Measurements from ENCODE around the gene MSRB1.

Gene MSRB1, protein sequence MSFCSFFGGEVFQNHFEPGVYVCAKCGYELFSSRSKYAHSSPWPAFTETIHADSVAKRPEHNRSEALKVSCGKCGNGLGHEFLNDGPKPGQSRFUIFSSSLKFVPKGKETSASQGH

DNA sequence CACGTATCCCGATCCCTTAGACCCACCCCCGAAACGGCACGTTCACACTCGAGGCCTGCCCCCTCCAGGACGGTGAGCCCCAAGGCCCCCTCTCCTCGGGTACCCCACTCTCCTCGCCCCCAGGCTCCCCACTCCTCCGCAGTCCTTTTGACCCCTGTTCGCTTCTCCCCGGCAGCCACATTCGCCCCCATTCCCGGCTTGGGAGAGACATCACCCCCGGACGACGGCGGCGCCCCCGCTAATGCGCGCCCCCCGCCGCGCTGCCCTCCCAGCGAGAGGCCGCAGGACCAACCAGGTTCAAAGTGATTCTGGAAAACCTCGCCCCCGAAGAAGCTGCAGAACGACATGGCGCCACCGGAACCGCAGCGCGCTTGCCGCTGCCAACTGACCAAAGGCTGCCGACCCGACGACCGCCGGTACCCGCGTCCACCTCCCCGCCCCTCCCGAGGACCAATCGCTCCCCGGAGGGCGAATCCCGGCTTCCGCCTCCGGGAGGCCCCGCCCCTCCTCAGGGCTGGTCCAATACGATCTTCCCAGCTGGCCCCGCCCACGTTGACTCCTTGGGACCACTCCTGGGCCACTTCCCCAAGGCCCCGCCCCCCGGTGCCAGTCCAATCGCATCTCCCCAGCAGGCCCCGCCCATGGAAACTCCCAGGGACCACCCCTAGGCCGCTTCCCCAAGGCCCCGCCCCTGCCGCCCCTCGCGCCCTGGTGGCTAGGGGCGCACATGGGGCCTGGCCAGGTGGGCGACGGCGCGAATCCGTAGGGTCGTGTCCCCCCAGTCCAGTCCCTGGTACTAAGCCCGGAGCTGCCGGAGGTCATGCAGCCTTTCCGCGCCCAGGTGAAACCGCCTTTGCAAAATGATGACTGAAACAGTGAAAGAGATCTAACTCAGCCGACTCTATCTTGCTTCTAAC, at the start of gene MSRB1:
TSS of gene MSRB1 (minus strand) at position 390 of the 917 bp plus-strand sequence. CDS start at position 347, 43 bp downstream.
- peak; percentile 99 for DNase-seq

DNA sequence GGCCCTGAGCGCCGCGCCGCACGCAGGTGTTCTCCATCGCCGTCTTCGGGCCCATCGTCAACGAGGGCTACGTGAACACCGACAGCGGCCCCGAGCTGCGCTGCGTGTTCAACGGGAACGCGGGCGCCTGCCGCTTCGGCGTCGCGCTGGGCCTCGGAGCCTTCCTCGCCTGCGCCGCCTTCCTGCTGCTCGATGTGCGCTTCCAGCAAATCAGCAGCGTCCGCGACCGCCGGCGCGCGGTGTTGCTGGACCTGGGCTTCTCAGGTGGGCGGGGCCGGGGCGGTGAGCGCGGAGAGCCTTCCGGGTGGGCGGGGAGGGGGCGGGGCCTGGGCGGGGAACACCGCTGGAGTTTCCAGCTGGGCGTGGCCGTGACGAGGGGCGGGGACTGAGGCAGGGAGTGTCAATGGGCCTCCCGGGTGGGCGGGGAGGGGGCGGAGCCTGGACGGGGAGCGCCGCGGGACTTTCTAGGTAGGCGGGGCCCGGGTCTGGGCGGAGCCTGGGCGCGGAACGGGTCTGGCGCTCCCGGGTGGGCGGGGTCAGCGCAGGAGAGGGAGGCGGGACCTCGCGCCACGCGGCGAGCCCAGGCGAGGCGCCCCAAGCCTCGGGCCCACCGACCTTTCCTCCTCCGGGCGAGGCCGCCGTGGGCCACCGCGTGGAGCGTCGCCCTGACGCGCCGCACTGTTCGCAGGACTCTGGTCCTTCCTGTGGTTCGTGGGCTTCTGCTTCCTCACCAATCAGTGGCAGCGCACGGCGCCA, 49.1 kb upstream of the MSRB1 start:
- peak; percentile 97 for DNase-seq

DNA sequence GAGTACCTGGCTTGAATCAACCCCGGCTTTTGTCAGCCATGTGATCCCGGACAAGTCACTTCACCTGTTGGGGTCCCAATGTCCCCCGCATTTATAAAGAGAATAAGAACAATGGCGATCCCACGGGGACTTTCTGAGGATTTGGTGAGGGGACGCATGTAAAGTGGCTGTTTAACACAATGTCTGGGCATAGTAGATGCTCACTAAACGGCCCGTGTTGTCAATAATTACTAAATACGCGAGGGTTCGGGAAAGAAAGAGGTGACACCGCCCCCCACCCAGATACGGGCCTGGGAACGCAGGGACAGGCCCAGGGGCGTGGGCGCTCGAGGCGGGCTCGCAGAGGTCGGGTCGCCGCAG, 48.6 kb upstream of the MSRB1 start:
- no peak for DNase-seq

DNA sequence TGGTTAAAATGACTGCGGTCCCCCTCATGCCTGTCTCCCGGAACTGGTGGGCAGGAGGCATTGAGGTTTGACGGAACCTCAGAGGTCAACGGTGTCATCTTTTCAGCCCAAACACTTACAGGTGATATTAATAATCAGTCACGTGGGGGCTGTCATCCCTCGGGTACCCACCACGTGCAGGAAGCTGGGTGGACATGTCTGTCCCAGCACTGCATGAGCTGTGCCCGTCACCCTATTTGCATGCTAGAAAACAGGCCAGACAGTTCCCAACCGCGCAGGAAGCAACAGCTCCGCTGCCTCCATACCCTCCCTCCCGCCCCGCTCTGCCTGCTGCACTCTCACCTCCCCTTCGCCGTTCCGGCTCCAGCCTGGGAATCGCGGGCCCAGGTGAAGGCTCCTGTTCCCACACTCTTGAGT, 48.1 kb upstream of the MSRB1 start:
- peak; percentile 33 for DNase-seq

DNA sequence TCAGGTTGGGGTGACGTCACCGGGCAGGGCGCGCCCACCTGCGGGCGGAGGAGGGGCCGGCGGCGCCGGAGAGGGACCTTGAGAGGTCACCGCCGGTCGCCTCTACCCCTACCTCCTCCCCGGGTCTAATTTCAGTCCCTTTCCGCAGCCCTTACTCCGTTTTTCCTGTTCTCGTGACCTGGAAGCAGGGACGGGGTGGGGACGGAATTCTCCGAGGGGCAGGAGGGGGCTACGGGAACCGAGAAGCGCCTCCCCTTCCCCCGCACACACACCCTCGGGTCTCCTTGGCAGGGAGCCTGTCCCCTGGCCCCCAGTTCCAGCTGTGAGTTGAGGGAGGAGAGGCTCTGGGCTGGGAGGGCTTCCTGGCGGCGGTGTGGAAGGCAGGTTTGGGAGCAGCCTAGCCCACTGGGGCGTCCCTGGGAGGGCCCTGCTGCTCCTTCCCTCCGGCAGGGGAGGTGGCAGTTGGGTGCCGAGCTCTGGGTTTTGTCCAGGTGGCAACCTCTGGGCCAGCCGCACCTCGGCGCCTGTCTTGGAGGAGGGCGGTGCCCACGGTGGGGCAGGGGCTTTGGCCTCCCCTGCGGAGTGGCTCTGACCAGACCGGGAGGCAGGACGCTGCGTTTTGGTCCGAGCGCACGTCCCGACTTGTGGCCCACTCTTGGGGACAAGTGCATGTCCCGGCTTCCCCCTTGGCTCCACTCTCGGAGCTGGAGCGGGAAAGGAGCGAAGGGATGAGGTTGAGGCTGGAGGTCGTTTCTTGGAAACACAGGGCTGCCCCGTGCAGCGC, 47.5 kb upstream of the MSRB1 start:
- peak; percentile 24 for DNase-seq

DNA sequence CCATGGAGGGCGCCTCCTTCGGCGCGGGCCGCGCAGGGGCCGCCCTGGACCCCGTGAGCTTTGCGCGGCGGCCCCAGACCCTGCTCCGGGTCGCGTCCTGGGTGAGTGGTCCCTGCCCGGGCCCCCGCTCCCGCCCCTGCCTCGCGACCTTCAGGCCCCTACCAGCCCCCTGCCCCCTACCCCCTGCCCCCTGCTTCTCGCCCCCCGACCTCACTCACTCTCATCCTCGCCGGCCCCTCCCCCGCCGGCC, 47.0 kb upstream of the MSRB1 start:
- no peak for DNase-seq

DNA sequence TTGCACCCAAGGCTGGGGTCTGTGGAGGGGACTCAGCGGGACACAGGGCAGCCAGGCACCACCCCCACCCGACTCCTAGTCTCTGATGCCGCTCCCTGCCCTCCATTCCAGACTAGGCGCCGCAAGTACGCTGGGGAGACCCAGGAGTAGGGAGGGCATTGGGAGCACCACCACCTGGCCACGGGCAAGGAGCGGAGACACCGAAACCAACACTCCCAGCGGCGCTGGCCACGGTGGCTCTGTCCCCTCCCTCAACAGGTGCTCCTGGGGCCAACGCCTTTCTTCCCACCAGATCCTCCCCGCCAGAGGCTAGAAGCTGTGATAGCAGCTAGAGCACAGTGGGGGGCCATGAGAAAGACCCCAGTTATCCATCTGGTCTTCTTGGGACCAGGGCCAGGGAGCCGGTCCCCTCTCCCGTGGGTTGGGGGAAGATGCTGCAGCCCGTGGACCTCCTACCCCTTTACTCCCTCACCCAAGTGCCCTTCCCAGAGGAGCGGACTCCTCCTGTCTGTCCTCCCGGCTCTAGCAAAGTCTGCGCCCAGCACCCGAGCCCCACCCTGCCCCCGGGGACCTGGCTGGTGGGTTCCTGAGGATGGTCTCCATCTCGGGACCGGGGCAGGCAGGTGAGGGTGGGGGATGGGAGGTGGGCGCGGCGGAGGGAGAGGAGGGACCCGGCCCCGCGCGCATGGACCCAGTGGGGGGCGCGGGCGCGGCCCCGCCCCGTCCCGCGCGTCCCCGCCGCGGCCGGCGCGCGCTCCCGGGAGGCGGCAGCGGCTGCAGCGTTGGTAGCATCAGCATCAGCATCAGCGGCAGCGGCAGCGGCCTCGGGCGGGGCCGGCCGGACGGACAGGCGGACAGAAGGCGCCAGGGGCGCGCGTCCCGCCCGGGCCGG, 46.5 kb upstream of the MSRB1 start, which contains the start of gene SYNGR3:
TSS of gene SYNGR3 (plus strand) at position 762 of the 892 bp plus-strand sequence. CDS start 133 bp downstream, outside the sequence.
- DNase-seq = no peak

DNA sequence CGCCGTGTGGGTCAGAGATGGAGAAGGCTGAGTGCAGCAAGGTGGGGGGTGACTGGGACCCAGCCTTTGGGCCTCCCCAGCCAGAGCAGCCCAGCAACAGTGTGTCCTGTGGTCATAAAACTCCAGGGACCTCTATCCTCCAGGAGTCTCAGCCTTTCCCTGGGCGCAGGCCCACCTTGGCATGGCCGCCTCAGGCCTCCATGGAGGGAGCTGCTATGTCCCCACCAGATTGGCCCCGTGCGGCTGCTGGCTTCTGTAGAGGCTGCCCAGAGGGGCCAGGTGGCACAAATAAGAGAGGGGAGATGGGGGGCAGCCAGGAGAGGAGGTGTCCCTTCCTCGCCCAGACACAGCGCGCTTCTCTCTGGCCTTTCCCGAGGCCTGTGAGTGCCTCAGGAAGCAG, 44.2 kb upstream of the MSRB1 start:
- DNase-seq = no peak

DNA sequence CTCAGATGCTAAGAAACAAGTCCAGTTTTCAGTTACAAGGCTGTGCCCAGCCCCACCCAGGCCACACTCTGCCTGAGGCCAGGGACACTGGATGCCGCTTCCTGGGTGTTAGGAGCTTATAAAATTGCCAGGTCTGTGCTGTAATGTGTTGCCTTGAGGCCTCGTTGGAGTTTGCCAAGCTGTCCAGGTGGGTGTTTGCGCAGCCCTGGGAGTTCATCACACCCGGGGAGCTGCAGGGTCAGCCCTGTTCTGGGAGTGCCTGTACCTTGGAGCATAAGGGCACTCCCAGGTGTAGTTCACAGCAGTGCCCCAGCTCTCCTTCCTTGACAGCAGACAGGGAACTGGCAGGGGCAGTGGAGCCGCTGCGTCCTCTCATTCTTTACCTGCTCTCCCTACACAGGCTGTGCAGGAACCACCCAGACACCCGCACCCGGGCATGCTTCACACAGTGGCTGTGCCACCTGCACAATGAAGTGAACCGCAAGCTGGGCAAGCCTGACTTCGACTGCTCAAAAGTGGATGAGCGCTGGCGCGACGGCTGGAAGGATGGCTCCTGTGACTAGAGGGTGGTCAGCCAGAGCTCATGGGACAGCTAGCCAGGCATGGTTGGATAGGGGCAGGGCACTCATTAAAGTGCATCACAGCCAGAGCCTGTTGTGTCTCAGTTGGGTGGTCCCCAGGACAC, 42.6 kb upstream of the MSRB1 start:
- DNase-seq = no peak

DNA sequence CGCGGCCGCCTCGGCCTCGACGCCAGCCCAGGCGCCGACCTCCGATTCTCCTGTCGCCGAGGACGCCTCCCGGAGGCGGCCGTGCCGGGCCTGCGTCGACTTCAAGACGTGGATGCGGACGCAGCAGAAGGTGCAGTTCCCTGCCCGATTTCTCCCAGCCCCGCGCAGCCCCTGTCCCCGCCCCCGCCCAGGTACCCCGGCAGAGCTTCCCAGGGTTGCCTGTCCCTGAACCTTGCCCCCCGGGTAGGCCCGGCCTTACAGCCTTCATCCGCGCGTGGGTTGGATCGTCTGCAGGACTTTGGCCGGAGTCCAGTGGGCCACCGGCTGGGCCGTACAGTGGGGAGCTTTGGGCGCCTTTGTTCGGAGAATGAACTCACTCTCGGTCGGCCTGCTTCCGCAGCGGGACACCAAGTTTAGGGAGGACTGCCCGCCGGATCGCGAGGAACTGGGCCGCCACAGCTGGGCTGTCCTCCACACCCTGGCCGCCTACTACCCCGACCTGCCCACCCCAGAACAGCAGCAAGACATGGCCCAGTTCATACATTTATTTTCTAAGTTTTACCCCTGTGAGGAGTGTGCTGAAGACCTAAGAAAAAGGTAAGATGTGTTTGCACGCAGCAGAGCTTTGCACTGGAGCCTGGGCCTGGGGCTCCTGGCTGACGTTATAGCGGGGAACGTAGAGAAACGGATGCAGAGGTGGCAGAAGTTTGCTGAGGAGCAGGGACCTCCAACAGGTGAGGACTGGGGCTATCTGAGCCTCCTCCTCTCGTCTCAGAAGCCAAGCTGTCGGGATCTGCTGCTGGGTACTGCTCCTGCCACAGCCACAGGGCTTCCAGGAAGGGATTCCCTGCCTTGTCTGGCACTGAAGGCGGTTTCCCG, 41.6 kb upstream of the MSRB1 start:
- DNase-seq = no peak

DNA sequence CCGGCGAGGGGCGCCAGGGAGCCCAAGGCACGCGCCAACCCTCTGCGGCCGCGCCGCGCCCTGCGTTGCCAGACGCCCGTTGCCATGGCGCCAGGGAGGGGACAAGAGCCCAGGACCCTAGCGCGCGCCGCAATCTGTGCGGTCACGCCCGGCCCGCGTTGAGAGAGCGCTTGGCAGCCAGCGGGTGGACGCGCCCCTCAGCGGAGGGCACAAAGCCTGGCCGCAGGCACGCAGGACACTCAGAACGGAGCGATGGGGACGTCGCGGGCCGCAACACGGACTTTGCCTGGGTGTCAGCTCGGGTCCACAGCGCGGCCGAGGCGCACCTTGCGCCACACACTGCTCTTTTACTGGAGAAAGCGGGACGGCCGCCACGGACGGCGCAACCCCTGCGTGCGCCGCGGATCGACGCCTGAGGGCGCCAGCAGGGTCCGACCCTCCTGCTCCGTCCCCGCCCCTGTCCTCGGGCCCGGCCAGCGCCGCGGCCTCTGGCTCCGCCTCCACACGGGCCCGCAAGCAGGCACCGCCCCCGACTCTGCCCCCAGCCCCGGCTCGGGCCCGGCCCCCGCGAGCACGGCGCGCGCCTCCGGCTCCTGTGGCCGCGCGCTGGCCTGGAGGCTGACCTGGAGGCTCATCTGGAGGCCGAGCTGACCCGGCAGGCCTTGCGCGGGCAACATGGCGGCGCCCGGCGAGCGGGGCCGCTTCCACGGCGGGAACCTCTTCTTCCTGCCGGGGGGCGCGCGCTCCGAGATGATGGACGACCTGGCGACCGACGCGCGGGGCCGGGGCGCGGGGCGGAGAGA, 40.7 kb upstream of the MSRB1 start, which contains the start of gene GFER:
TSS of gene GFER (plus strand) at position 650 of the 803 bp plus-strand sequence. CDS start at position 676, 26 bp downstream.
- DNase-seq = peak; percentile 69

DNA sequence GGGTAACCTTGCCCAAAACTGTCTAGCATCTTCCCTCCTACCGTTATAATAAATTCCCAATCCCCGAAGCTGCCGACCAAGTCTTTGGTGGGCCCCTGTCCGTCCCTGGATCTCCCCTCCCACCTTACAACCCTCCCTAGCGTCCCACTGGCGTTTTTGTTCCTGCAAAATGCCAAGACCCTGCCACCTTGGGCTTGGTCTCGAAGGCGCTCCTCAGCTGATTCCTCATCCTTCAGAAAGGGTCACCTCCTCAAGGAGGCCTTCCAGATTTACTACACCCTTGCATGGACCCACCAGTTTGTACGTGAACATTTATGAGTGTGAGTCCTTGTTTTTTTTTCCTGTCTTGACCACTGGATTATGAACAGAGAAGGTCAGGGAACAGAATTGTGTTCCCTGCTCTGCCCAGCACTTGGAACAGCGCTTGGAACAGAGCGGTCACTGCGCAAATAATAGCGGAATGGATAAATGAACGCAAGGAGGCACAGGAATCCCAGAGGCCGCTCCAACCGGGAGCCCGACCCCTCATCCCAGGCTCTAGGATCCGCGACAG, 40.1 kb upstream of the MSRB1 start:
- no peak for DNase-seq

DNA sequence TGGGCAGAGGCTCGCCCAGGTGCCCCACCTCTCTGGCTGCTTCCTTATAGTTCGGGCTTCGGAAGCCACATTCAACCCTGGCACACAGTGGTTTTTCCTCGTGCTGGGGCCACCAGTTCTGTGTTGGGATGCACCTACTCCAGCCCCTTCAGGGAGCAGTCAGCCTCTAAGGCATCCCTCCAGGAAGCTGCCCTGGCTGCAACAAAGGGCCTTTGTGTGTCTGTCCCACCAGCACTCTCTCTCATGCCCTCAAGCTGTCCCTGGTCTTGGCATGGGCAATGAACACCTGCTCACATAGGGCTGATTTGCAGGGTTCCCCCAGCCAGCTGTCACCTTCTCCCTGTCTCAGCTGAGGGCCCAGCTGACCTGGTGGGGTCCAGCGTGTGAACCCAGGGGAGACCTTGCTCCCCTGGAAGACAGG, 39.0 kb upstream of the MSRB1 start:
- DNase-seq = no peak

DNA sequence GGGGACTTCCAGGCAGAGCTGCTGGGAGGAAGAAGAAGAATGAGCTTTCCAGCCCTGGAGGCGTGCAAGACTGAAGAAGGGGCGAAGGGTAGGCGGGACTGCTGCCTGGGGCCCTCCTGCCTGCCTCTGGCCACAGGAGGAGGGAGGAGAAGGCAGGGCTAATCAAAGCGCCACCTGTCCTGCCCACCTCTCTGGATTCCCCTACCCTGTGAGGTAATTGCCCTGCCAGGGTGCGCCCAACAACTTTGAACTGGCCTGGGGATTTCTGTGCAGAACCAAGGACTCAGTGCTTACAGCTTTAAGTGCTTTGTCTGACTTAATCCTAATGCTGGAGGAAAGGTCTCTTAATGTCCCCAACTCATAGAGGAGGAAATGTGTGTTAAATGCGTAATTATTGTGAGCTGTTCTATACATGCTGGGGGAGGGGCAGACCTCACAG, 38.4 kb upstream of the MSRB1 start, which contains the start of gene NOXO1:
TSS of gene NOXO1 (minus strand) at position 72 of the 439 bp plus-strand sequence. CDS start 290 bp downstream, outside the sequence.
- no peak for DNase-seq

DNA sequence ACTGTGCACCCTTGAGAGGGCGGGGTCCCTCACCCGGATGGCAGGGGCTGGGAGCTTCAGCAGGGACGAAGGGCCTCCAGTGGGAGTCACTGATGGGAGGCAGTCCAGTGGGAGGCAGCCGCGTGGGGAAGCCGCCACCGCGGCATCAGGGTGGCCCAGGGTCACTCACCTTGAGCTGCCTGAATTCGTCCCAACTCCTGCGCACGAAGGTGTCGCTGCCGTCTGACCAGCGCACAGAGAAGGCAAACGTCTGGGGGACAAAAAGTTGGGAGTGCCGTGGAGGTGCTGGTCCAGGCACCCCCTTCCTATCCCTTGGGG, 37.7 kb upstream of the MSRB1 start:
- no peak for DNase-seq

DNA sequence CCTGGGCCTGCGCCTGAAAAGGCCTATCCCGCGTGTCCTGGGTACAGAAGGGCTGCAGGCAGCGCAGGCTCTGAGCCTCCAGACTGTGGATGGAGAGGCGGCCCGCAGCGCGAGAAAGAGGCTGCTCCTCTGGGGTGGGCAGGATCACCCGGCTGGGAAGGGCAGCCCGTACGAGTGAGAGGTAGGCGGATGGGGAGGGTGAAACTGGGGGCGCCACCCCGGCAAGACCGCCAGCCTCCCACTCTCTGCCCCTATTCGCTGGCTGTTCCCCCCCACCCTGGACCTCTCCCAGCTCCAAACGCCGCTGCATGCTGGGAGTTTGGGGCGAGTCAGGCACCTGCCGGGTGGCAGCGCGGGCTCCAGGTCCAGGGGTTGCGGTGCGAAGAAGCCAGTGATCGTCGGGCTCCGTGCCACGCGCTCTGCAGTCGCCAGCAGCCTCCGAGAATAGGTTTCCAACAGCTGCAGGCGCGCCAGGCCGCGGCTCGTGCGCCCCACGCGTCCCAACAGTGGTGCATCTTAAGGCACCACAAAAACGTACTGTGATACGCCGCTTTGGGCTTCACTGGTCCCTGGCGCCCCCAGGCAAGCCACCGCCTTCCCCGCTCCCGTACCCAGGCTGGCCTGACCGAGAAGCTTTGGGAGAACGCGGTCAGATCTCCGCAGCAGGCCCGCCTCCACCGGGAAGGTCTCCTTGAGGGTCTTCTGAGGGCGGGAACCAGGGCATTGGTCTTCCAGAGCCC, 37.2 kb upstream of the MSRB1 start:
- DNase-seq = no peak

DNA sequence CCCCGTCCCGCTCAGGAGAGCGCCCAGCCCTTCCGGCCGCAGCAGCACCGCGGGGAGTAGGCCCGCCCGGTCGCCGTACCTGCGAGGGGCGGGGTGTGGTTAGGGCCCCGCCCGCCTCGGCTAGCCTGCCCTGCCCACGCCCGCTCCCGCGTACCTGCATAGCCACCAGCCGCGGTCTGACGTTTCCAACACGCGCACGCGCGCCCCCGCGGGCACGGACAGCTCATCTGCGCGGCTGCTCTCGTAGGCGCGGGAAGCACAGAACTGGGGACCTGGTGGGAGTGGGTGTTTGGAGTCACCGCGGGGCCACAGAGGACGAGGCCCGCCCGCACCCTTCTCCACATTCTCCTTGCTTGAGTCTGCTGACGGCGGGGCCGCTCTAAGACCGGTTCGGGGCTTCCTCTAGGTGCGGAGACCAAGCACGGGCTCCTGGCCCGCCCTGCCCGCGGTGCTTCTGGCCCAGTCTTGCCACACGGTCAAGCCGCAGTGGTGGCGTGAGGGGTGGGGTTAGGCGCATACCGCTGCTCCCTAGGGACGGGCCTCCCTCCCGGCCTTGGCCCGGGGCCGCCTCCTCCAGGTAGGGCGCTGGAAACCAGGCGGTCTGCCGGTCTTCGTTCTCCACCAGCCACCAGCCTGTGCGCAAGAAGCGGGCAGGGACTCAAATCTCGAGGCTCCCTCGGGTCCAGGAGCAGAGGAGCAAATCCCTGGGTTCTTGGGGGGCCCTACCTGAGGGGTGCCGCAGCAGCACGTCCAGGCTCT, 36.5 kb upstream of the MSRB1 start:
- peak; percentile 37 for DNase-seq

Measured in stimulated activated naive CD4-positive, alpha-beta T cell treated with Interleukin-2 at 50 U/mL for 16 hours (primary cell).